Measurements from ENCODE around the gene CACNA2D3.

CACNA2D3 gene

DNA sequence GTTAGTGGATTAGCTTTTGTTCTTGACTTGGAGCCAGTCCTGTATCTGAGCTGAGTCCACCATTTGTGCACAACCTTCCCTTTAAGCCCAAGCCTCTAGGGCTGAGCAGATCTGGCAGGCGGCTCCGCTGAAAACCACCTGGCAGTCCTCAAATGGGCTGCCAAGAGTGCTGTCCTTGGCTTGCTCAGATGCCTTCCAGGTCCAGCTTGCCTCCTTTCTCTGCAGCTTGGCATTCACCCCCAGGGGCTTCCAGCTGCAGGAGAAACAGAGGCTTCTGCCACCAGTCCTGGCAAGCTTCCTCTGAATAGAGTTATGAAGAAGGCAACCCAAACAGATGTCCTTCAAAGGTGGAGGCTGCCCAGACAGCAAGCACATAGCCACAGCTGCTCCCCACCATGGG lies 708.8 kb downstream of the CACNA2D3 start:
- no peak for DNase-seq

DNA sequence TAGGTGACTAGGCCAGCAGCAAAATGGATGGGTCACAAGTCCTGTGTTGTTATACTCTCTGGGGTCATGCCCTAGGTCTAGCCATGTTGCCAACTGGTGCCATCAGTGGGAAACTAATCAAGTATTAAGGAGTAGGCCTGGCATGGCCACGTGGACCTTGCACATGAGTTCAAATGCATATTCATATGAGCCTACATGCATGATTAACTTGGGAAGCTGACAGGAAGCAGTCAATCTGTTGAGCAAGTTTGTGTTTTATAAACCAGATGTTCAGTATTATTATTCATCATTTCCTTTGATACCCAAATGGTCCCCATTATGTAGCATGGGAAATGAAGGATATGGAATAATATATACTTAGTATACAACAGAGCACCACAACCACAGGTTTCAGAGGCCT lies 710.5 kb downstream of the CACNA2D3 start:
- DNase-seq, result no peak

DNA sequence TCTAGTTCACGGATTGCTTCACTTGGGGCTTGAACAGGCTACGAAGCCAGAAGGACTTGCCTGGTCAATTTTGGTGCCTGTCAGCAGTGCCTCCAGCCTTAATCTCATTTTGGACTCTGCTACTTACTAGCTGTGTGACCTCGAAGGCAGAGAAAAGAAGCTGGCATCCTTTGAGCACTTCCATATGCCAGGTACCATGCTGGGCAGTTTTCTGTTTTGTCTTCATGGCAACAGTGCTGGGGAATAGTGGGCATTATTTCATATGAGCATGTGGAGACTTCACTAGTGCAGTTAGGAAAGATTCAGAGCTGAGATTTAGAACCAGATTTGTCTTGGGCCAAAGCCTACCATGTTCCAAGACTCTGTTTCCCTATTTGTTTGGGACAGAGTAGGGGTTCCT lies 713.3 kb downstream of the CACNA2D3 start:
- no peak for DNase-seq

DNA sequence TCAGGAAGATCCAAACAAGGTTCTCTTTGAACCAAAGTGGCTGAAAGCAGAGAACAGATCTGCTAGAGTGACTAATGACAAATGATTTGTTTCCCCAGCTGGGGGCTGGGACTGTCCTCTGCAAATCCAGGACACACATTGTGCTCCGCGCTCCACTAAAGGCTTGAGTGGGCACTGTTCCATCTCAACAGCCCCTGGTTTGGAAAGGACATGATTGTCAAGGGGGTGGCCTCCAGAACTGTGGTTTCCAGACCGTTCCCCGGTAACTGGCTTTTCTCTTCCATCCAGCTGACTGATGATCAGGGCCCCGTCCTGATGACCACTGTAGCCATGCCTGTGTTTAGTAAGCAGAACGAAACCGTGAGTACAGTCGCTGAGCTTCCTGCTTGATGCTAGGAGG lies 714.5 kb downstream of the CACNA2D3 start:
- DNase-seq, result no peak

DNA sequence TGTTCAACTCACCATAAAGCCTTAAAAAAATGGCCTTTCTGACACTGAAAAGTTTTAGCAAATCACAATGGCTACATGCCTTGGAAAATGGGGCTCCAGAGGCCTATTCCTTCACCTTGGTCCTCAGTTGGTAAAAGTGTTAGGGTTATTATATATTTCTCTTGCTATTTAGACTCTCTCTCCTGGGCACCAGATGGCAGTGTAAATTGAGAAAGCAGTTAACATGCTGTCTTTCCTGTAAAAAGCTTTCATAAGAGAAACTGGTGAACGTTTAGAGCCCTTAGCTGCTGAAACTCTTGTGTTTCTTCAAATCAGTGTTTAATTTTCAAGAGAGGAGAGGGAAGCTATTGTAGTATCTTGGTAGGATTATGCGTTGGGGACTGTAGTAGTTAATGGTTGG lies 715.6 kb downstream of the CACNA2D3 start:
- no peak for DNase-seq

DNA sequence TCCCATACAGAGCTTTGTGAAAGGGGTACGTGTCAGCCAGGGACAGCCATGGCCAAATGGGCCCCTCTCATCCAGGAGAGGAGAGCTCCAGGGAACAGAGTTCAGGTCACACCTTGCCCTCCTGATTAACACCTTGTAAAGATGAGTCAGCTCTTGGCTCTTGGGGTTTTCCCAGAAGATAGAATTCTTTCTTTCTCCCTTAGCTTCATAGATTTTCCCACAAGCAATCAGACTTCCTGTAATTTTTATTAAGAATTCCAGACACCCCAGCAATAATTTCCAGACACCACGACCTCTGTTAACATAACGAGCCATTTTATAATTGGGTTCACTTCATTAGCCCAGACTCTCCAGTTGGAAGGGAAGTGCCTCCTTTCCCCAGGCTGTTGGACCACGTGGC lies 719.1 kb downstream of the CACNA2D3 start:
- DNase-seq, result no peak

DNA sequence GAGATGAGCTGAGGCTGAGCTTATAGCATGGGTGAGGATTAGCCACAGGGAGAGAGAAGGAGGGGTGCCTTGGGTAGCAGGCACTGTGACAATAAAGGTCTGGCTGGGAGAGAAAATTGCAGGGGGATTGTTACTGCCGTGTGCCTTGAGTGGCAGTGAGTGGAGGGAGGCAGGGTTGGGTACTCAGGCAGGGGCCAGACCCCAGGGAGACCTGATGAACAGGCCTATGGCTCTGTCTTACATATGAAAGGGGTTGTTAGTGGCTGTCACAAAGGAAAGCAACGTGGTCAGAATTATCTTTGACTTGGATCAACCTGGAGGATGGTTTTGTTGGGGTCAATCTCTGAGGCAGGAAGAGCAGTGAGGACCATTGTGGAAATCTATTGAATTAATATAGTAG lies 721.0 kb downstream of the CACNA2D3 start:
- DNase-seq, result no peak

DNA sequence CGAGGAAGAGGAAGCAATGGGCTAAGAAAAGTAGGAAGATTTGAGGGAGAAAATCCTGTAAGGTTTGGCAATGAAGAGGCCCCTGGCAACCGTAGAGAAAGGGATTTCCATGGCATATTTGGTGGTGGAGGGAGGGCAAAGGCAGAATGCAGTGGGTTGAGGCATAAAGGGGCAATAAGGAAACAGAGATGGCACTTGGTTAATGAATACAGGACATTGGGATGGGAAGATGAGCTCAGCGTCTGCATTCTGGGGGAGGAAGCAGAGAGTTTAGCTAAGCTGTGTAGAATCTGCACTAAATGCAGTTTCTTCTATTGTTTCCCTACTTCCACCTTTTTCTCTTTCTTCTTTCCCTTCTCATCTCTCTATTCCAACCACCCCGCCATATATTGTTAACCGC lies 721.9 kb downstream of the CACNA2D3 start:
- no peak for DNase-seq

DNA sequence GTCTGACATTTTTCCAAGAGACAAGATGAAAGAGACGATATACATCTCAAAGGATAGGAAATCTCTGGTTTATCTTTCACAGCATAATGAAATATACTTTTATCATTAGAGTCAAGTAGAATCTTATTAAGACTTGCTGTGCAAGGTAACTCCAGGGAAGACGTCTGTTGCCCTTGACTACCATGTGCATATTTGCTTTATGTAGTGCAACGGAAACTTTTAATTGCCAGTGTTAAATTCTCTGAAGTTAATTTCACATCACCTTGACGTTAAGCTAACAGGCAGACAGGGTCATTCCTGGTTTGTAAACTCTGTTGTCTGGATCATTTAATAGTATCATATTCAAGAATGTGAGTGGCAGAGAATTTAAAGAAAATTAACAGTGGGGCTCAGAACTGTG lies 722.7 kb downstream of the CACNA2D3 start:
- DNase-seq, result no peak

DNA sequence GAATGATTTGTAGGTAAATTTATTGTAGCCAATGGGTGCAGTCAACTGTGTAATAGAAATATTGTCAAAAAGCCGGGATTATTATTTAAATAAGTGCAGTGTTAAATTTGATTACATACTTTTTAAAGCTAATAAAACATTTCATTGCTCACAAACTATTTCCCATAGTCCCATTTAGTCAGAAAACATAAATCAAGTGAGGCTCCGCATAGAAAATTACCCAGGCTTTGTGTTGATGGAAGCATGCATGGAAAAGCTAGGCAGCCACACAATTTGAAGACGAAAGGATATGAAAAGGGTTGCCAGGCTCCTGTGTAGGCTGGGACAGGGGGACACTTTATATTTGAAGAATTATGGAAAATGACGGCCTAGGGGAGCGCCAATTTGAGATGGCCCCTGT lies 723.2 kb downstream of the CACNA2D3 start:
- no peak for DNase-seq

DNA sequence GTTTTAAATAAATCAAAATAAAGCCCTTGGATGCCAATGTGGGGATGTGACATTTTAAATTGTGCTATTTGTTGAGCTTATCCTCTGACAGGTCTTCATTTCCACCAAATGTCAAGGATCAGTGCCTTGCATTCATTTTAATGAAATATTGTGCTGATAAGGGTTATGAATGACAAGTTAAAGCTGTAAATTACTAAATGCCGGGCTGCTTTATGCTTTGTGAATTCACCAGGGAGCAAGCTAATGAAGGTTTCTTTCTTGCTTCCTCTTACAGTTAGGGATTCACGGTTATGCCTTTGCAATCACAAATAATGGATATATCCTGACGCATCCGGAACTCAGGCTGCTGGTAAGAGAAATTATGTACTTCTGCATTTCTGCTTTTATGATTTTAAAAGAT lies 723.8 kb downstream of the CACNA2D3 start:
- no peak for DNase-seq

DNA sequence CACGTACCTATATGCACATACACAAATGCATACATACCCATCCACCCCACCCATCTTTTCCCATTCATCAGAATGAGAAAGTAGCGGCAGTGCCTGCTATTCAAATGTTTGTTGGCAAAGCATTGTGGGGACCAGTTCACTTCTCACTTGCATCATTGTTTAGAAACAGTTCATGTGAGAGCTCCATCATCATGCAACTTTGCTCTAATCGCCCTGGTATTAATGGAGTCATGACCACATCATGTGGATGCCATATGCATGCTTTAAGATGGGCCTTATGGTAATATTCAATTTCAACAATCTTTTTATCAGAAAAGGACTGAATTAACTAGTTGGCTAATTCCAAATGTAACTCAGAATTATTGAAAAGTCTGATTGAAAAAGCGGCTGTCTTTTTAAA lies 725.0 kb downstream of the CACNA2D3 start:
- DNase-seq, result no peak

DNA sequence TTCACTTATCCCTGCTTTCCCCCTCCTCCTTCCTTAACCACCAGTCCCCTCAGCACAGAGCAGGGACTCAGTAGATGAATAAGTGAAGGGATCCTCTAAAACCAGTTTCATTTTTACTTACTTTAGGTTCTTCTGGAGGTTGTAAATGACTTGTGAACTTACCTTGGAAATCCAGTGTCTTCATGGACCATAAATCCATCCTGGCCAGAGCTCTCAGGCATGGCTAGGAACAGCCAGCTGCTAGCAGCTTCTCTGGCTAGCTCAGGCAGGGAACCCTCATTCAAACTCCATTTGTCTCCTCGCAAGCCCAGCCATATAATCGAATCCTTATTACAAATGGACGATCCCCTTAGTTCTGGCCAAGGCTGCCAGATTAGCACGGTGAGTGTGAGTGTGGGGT lies 727.0 kb downstream of the CACNA2D3 start:
- DNase-seq, result no peak

DNA sequence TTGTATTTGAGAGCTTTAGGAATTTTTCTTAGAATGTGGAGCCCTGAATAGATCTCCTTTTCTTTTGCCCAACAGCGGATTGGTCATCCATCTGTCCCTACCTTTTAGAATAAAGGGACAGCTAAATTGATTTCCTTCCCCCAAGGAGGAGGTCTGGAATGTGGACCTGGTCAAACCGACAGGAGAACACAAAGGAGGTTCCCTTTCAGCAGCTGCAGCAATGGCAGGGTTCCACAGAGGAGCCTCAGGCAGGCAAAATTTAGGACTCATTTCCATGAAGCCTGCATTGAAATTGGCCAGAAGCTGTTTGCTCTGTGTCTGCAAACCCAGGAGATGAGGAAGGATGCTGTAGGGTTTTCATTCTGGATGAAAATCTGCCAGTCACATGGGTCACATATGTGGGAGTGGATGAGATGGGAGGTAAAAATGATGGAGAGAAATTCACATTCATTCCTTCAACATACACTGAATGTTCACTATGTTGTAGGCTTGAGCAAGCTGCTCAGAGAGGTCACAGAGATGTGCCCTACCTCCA lies 728.2 kb downstream of the CACNA2D3 start:
- no peak for DNase-seq

DNA sequence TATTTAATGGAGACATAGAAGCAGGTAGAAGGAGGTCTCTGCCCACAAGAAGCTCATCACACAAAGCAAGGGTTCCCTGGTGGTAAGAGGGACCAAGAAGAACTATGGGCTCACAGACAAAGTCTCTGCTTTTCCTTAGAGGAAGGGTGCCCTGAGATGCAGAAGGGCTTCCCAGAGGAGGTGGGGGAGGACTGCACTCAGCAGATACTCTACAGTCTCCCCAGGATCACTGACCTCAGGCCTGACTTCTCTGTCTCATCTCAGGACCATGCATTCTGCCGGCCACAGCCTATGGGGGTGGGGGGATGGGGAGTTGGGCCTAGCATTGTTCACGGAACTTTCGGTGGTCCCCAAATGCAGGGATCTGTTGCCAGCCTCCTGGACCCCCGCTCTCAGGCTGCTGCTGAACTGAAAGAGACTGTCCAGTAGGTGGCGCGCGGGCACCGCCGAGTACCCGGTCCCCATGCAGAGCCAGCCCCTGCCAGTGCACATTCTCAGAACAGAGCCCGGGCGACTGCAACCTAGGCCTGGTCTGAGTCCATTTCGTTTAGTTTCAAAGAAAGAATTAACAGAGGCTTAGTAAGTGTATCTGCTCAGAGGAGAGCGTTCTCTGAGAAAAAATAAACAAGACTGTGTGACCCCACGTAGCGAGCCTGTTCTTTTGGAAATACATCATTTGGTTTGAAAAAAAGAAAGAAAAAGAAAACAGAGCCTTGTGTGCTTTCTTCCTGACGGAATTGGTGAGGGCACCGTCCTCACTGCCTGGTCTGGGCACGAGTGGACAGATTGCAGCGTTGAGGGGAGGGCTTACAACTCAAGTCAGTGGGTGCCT lies 731.4 kb downstream of the CACNA2D3 start:
- peak in 1 of 4 experiments; percentile 10 for DNase-seq

DNA sequence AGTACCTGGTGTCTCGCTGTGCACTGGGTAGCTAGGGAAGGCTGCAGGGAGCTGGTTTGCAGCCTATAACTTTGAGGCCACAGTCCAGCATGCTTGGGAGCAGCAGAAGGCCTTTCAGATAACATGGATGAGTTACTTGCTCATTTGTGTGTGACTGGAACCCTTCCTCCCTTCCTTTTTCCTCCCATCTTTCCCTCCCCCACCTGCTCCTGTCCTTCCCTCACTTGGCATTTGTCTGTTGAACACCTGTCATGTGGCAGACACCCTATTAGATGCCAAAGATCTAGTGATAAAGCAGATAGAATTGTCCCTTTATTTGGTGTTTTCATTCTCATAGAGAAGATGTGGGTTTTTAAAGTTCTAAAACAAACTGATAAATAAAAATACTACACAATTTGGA lies 733.9 kb downstream of the CACNA2D3 start:
- DNase-seq, result no peak

DNA sequence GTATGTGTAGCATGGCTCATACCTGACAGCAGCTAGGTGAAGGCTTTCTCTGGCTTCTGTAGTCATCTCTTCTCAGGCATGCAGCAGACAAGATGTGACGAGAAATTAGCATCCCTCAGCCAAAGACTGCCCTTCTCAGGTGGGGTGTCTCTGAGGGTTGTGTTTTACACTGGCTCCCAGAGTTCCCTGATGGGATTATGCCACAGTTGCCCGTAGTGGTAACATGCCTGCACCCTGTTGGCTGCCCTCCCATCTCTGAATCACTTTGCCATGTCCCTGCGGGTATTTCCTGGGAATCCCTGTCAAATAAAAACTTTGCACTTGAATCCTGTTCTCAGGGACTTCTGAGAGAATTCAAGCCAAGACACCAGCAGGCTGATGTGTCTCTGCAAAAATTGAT lies 735.0 kb downstream of the CACNA2D3 start:
- DNase-seq, result no peak

DNA sequence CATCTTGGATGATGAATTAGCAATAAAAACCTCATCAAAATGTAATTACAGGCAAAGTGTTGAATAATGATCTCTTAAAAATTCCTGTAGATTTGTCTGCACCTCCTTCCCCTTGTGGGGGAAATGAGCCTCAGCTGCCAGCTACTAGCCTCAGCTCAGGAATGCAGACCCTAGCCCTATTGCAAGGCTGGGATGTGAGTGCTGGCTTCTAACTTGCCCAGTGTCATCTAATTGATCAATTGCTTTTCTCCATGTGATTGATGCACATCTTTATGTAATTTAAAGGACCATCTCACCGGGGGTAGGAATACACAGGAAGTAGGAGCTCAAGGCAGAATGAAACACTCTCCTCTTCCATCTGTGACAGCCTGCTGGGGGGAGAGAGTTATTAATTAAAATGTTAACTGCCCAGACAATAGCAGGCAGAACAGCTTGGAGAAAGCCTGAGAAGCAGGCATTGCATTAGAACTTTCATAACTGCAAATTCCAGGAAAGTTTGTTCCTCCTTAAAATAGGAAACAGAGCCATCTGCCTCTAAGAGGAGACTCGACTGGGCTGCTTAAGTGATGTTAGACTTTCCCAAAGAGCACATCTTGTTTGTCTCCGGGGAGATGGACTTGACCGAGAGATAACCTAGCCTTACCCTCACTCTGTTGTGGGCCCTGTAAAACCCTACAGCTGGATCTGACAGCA lies 735.9 kb downstream of the CACNA2D3 start:
- no peak for DNase-seq

DNA sequence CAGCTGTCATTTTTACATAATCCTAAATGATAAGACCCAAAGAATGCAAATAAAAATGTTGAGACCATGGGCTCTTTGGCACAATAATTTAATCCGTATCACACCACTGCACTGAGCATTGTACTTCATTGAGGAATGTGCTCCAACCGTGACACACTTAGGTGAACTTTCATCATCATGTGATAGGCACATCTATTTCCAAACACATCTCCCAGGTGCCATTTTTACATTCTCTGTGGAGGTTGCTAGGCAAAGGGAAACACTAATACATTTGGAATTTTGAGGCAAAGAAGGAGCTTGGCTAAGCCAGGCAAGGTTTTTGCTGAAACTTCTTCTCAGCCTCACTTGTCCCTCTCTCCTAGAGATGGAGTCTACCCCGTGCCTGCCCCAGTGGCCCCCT lies 736.8 kb downstream of the CACNA2D3 start:
- DNase-seq, result no peak

DNA sequence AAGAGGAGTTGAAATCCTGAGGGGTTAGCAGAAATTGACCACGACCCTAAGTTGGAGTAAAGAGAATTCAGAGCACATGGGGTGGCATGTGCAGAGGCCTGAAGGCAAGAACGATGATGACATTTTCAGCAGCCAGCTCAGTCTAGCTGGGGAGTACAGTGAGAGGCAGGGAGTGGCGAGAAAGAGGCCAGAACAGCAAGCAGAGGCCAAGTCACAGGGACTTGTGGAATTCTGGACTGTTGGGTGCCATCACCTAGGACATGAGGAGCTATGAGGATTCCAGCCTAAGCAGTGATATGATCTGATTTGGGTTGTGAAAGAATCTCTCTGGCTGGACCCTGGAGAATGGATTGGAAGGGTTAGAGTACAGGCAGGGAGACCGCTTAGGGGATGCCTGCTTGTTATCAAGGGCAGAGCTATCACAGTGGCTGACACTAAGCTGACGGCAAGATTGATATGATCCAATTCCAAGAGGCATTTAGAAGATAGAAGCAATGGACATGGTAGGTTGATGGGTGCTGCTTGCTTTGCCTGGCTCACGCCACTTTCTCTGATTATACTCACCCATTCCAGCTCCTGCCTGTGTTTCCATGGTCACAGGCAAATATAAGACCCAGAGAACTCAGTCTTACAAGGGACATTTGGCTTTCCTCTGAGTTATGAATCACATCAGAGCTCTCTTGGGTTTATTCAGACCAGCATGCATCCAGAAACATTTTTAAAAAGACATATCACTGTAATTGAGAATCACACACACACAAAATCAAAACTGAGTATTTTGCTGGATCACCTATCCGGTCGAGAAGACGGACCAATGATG lies 739.1 kb downstream of the CACNA2D3 start:
- no peak for DNase-seq

DNA sequence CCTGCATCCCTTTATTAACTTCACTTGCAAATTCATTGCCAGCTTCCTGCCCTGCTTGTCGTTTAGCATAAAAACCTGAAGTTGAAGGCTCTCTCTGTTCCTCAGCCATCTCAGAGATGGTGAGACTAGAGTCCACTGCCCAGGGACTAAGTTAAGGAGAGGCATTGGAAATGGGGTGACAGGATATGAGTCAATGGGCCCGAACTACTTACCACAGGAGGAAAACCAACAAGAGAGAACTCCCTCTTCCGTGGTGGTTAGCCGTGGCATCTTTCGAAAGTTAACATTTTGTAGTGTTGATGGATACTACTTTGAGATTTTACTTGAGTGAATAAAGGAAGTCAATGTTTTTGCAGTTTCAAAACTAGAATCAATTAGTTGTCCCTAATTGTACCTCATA lies 740.2 kb downstream of the CACNA2D3 start:
- no peak for DNase-seq

DNA sequence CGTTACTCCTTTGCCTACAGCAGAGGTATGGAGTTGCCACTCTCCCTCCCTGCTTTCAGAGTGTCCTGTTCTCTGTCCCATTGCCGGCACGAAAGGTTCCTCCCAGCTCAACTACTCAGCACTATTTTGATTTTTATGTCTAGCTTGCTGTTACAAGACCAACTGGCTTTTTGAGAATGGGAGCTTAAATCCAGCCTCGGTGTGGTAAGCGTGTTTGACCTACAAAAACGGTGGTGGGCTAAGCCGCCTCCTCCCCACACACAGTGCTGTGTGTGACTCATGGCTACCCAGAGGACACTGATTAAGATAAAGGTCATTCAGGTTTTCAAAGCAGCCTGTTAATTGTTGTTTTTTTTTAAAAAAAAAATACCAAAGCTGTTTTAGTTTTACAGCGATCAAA lies 741.0 kb downstream of the CACNA2D3 start:
- no peak for DNase-seq

DNA sequence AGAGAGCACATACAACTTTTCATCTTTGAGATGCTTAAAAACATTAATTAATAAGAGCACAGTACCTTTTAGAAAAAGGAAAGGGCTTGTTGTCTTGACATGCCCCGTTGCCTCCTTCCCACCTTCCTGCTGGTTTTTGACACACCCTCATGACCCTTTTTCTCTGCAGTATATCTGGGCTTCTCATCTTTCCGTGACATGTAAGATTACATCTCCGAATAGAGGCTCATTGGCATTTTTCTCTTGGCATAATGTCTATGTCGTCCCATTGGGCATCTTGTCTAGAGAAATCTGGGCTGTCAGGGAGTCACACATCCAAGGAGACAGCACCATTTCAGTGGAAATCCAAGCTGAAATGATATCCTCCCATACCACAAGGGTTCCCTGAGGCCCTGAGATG lies 741.4 kb downstream of the CACNA2D3 start:
- no peak for DNase-seq

DNA sequence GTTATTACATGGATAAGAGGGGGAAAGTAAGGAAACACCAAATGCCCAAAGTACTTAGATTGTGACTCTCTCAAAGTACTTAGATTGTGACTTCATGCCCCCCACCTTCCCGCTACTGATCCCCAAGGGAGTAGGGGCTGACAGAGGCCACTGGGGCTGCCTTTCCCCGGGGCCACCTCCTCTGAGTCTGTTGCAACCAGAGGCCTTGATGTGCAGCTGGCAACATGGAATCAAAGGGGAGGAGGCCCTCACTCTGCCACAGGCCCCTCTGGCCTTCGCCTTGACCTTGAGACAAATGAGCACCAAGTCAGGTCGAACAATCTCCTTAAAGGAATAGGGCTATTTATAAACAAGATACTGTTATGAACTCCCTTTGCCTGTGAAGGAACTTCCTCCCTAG lies 743.0 kb downstream of the CACNA2D3 start:
- no peak for DNase-seq

All from activated CD4-positive, CD25-positive, alpha-beta regulatory T cell (primary cell).